Gastrocnemius medialis (tissue), 4 donors: Measurements from ENCODE around the gene PARP1. TPM values are rescaled to one million over a fixed set of nuclear protein-coding genes. Genes with fewer than 3 reads are reported as not detected.
"Not testable (repeated sequence)": the region's sequence is repeated elsewhere in the genome, so short reads cannot be mapped to it uniquely, and the experiment has no call there.

Experiments used
- ATAC-seq, 2 donors: fragments of 150-250 bp; one replicate each; pipeline ENCODE4 v1.9.1; 2016
- DNase-seq, 2 donors: peaks; one replicate each; pipeline ENCODE4 v3.0.0-alpha.2; 2019
- H3K27ac ChIP-seq, 4 donors: fragments of 200-600 bp; sonication (generic); 1 replicate in 1 of 4; 2 replicates in 3 of 4; pipeline ENCODE4 v1.5.1; 2016 to 2018; ENCODE audit warnings: mild to moderate bottlenecking in 2 of 4, moderate library complexity in 1 of 4
- H3K27me3 ChIP-seq, 3 donors: fragments of 200-600 bp; sonication (generic) in 2 of 3; 1 replicate in 1 of 3; 2 replicates in 2 of 3; pipeline versions ENCODE4 v1.5.1 to v1.6.0; 2016 to 2019; ENCODE audit warnings: mild to moderate bottlenecking in 1 of 3, moderate library complexity in 1 of 3
- H3K36me3 ChIP-seq, 2 donors: fragments of 200-600 bp; sonication (generic) in 1 of 2; one replicate each; pipeline ENCODE4 v1.5.1; 2017 to 2018
- H3K4me1 ChIP-seq, 2 donors: fragments of 200-600 bp; sonication (generic) in 1 of 2; one replicate each; pipeline ENCODE4 v1.5.1; 2016 to 2017; ENCODE audit warnings: mild to moderate bottlenecking in 2 of 2
- H3K4me3 ChIP-seq, 4 donors: fragments of 200-600 bp; sonication (generic) in 3 of 4; 1 replicate in 1 of 4; 2 replicates in 3 of 4; pipeline ENCODE4 v1.5.1; 2016 to 2019; ENCODE audit warnings: mild to moderate bottlenecking in 2 of 4
- H3K9me3 ChIP-seq, 3 donors: fragments of 200-600 bp; sonication (generic) in 2 of 3; 1 replicate in 1 of 3; 2 replicates in 2 of 3; pipeline ENCODE4 v1.5.1; 2016 to 2019
- POLR2A ChIP-seq, 2 donors: fragments of 450-650 bp; IDR thresholded peaks; one replicate each; pipeline ENCODE4 v1.6.1; 2017; ENCODE audit warnings: antibody characterized with exemption in 2 of 2, mild to moderate bottlenecking in 2 of 2, moderate library complexity in 2 of 2
- in situ Hi-C, 4 donors: fragments of 200-750 bp; cut with MboI; loops; one replicate each; pipeline versions ENCODE4 v1.15.0 to v1.8.0; 2017; ENCODE audit warnings: low sequenced_read_pairs in 4 of 4
- intact Hi-C: fragments of 100-400 bp; cut with DNase I; formaldehyde crosslinking; loops from one replicate; pipeline ENCODE4 v1.15.1; 2023; ENCODE audit warnings: low total_unique reads
- total RNA-seq, 4 donors: library from RNA; depleted of rRNA; stranded (reverse); fragments of >200 nt; gene quantifications; one replicate each; pipeline versions ENCODE4 v1.1.0 to v1.2.3, GENCODE V29; 2016
- TF ChIP-seq, protein P1 (sequence below), 5 experiments: fragments of 450-650 bp in 3 of 5; fragments of 200-600 bp in 2 of 5; sonication (generic) in 2 of 5; IDR thresholded peaks in 4 of 5; conservative IDR thresholded peaks in 1 of 5; 1 replicate in 4 of 5; 2 replicates in 1 of 5; pipeline ENCODE4 v1.5.1; 2016 to 2019; ENCODE audit warnings: antibody characterized with exemption in 5 of 5, mild to moderate bottlenecking in 3 of 5, moderate library complexity in 3 of 5

PARP1 gene
- total RNA-seq, 4 donors from 2014 or later: 63.8 to 117 (median 99.7) TPM

DNA sequence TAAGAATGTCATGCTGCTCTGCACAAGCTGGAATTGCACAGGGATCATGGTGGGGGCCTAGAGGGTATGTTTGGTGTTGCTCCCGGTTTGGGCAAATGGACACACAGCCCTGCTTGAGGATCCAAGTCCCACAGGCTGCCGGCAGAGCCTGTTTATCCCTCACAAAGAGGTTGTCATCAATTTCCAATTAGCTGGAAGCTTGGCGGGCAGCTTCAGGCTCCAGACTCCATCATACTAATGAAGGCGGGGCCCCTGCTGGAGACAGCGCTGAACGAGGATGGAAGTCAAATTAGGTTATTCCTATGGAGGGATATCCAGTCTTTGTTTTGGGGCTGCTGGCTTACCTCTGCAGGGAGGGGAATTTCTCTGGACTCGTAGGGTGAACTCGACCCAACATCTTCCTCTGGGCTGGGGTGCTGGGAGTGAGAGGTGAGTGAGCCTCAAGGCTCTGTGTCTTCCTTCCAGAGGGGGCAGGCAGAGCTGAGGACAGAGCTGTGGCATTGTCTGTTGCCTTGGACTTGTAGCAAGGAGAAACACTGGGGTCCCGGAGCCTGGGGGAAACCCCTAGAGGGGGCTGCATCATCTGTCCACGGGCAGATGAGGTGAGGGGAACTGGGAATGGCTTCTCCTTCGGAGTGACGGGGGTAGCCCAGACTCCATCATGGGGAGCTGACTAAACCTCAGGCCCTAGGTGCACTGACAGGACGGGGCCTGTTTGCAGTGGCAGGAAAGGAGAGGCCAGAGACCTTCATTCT, 24.9 kb upstream of the PARP1 start:
- intact Hi-C loops: no loop called here
- Histone ChIP-seq H3K9me3 (no peaks in the 10 kb centered on the region), H3K27ac (no peak overlapping the region), H3K4me1 (no peaks in the 10 kb centered on the region), H3K4me3 (no peak overlapping the region), H3K36me3 (no peaks in the 10 kb centered on the region), H3K27me3 (no peaks in the 10 kb centered on the region)
- DNase-seq (no peak), ATAC-seq (no peak)
- no peak for TF ChIP-seq POLR2A (IDR thresholded peaks at IDR 0.05)
- TF ChIP-seq, protein P1, sequence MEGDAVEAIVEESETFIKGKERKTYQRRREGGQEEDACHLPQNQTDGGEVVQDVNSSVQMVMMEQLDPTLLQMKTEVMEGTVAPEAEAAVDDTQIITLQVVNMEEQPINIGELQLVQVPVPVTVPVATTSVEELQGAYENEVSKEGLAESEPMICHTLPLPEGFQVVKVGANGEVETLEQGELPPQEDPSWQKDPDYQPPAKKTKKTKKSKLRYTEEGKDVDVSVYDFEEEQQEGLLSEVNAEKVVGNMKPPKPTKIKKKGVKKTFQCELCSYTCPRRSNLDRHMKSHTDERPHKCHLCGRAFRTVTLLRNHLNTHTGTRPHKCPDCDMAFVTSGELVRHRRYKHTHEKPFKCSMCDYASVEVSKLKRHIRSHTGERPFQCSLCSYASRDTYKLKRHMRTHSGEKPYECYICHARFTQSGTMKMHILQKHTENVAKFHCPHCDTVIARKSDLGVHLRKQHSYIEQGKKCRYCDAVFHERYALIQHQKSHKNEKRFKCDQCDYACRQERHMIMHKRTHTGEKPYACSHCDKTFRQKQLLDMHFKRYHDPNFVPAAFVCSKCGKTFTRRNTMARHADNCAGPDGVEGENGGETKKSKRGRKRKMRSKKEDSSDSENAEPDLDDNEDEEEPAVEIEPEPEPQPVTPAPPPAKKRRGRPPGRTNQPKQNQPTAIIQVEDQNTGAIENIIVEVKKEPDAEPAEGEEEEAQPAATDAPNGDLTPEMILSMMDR (IDR thresholded peaks at IDR 0.05 in 4 of 5, conservative IDR thresholded peaks at IDR 0.05 in 1 of 5): no peak
- in situ Hi-C loops: no loop called here

DNA sequence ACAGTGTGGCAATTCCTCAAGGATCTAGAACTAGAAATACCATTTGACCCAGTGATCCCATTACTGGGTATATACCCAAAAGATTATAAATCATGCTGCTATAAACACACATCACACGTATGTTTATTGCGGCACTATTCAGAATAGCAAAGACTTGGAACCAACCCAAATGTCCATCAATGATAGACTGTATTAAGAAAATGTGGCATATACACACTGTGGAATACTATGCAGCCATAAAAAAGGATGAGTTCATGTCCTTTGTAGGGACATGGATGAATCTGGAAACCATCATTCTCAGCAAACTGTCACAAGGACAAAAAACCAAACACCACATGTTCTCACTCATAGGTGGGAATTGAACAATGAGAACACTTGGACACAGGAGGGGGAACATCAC, 24.0 kb upstream of the PARP1 start:
- H3K9me3 ChIP-seq, H3K27ac ChIP-seq, in situ Hi-C loops, H3K36me3 ChIP-seq, H3K4me1 ChIP-seq, intact Hi-C loops, DNase-seq, H3K27me3 ChIP-seq, H3K4me3 ChIP-seq, ATAC-seq: not testable (repeated sequence)

DNA sequence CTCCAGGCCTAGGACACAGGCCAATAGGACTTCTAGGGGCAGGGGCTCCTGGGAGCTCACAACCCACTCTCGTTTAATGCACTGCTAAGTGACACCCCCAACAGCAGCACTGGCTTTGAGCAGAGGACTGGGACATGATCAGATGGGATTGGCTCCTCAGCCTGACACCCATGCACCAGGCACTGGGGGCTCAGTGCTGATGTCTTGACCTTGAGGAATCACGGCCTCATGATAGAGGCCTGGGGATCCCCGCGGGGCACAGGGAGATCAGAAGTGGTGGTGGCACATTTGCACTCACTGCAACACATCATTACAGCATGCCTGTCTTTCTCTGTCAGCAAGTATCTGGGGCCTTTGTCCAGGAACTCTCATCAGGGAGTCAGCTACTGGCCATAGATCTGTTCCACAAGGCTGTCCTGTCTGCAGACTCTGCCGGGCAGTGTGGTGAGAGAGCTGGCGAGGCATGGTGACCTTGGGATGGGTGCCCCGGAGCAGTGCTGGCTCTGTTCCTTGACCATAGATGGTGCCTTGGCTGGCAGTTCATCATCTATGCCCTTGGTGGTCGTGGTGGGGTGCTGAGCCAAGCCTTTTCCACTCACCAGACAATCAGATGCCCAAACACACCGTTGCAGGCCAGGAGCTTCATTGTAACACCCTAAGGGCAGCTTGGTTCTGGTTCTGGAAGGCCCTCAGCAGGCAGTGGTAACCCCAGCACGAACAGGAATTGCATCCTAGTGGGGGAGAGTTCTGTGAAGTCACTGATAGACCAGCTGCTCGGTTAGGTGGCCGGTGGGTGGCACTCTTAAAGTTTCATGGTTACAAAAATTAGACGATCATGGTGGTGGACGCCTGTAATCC, 22.2 kb upstream of the PARP1 start:
- no peak for ATAC-seq

GRCh38 chr1:226428791-226429461, 21.0 kb upstream of the PARP1 start:
- H3K27me3 ChIP-seq: peaks cover 0 to 5% (median 0%) of the 10 kb centered on the region in 3 donors
- TF ChIP-seq POLR2A (IDR thresholded peaks at IDR 0.05): no peak
- TF ChIP-seq, protein P1 (IDR thresholded peaks at IDR 0.05 in 4 of 5, conservative IDR thresholded peaks at IDR 0.05 in 1 of 5): no peak
- DNase-seq: no peak
- no peak overlapping the region for H3K4me3 ChIP-seq
- H3K9me3 ChIP-seq: no peaks in the 10 kb centered on the region
- no peaks in the 10 kb centered on the region for H3K4me1 ChIP-seq
- H3K36me3 ChIP-seq: no peaks in the 10 kb centered on the region
- no peak overlapping the region for H3K27ac ChIP-seq
- intact Hi-C loops (no loop called here), in situ Hi-C loops (loop anchor here in 1 of 4 donors (10.0 kb wide), 1 partner anchor 186 kb away; no protein-coding TSS in a partner anchor)
- no peak for ATAC-seq

More for the DNA sequence above, 22.2 kb upstream of the PARP1 start:
- in situ Hi-C loops (loop anchor here in 1 of 4 donors (10.0 kb wide), 1 partner anchor 185 kb away; no protein-coding TSS in a partner anchor), intact Hi-C loops (no loop called here)
- Histone ChIP-seq H3K9me3 (no peaks in the 10 kb centered on the region), H3K4me3 (no peak overlapping the region), H3K27me3 (peaks cover 0 to 5% (median 0%) of the 10 kb centered on the region in 3 donors), H3K4me1 (no peaks in the 10 kb centered on the region), H3K36me3 (no peaks in the 10 kb centered on the region), H3K27ac (no peak overlapping the region)
- DNase-seq: no peak
- TF ChIP-seq, protein P1 (IDR thresholded peaks at IDR 0.05 in 4 of 5, conservative IDR thresholded peaks at IDR 0.05 in 1 of 5): no peak
- TF ChIP-seq POLR2A (IDR thresholded peaks at IDR 0.05): no peak
